ENCODE data around the gene EPO.

DNA sequence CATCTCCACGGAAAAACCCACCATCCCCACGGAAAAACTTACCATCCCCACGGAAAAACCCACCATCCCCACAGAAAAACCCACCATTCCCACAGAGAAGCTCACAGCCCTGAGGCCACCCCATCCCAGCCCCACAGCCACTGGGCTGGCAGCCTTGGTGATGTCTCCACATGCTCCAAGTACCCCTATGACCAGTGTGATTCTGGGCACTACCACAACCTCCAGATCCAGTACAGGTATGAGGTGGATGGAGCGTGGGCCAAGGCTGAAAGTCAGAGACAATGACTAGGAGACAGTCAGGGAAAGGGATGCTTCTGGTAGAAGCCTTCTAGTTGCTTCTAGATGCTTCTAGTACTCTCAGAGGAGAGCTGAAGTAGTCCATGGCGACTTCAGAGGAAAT, 32.7 kb downstream of the EPO start:
- no peak for TF ChIP-seq POLR2A (IDR thresholded peaks at IDR 0.05; ENCODE audit: low read depth)
- TF ChIP-seq, protein P1, sequence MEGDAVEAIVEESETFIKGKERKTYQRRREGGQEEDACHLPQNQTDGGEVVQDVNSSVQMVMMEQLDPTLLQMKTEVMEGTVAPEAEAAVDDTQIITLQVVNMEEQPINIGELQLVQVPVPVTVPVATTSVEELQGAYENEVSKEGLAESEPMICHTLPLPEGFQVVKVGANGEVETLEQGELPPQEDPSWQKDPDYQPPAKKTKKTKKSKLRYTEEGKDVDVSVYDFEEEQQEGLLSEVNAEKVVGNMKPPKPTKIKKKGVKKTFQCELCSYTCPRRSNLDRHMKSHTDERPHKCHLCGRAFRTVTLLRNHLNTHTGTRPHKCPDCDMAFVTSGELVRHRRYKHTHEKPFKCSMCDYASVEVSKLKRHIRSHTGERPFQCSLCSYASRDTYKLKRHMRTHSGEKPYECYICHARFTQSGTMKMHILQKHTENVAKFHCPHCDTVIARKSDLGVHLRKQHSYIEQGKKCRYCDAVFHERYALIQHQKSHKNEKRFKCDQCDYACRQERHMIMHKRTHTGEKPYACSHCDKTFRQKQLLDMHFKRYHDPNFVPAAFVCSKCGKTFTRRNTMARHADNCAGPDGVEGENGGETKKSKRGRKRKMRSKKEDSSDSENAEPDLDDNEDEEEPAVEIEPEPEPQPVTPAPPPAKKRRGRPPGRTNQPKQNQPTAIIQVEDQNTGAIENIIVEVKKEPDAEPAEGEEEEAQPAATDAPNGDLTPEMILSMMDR (IDR thresholded peaks at IDR 0.05): no peak
- TF ChIP-seq POLR2AphosphoS5 (IDR thresholded peaks at IDR 0.05): no peak

Measured in esophagus muscularis mucosa (tissue), 3 donors.